ENCODE data around the gene HLA-E.

DNA sequence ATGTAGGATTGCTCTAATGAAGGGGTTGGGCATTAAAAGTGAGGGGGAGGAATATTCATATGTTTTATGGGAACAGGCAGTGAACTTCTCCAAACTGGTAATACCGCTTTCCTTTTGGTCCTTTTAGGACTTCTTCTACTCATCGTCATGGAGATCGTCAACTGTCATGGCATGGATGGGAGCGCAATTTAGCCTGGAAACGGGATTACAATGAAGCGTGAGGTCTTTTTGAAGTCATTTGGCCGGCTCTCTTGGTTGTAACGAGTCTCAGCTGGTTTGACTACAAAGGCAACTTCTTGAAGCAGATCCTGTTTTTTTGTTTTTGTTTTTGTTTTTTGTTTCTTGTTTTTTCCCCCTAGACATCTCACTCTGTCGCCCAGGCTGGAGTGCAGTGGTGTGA lies 1.4 kb upstream of the HLA-E start:
- TF ChIP-seq SUZ12 (IDR thresholded peaks at IDR 0.05; ENCODE audit: extremely low read depth, insufficient read depth, insufficient read length) (no peak), ZNF274 (IDR thresholded peaks at IDR 0.05; ENCODE audit: low read depth, low read length) (no peak)
